Thymus (tissue), 11 donors: ENCODE data around the gene ABRACL. TPM values are rescaled to one million over a fixed set of nuclear protein-coding genes. Genes with fewer than 3 reads are reported as not detected.
A peak's percentile ranks its signal among the peaks of the same experiment; 100 is the strongest.

Experiments used
- DNase-seq, 9 donors: peaks; one replicate each; pipeline ENCODE4 v3.0.0-alpha.2; 2013; ENCODE audit warnings: low spot score in 9 of 9, low read depth in 6 of 9, missing footprints in 1 of 9
- H3K27ac ChIP-seq, 2 donors: one replicate each; pipeline ENCODE4 v1.5.1; 2013; ENCODE audit warnings: control low read depth in 1 of 2, low read depth in 1 of 2, low read length in 1 of 2, mild to moderate bottlenecking in 1 of 2, moderate library complexity in 1 of 2
- H3K27me3 ChIP-seq, 2 donors: one replicate each; pipeline ENCODE4 v1.5.1; 2013; ENCODE audit warnings: low read length in 1 of 2; ENCODE audit not compliant: control insufficient read depth in 2 of 2, insufficient read depth in 1 of 2
- H3K36me3 ChIP-seq, 2 donors: one replicate each; pipeline ENCODE4 v1.5.1; 2013; ENCODE audit warnings: low read length in 1 of 2, mild to moderate bottlenecking in 1 of 2, moderate library complexity in 1 of 2; ENCODE audit not compliant: control insufficient read depth in 2 of 2, insufficient read depth in 2 of 2
- H3K4me1 ChIP-seq, 2 donors: one replicate each; pipeline ENCODE4 v1.5.1; 2013; ENCODE audit warnings: low read length in 2 of 2; ENCODE audit not compliant: control insufficient read depth in 2 of 2, insufficient read depth in 2 of 2
- H3K4me3 ChIP-seq, 2 donors: one replicate each; pipeline ENCODE4 v1.5.1; 2013; ENCODE audit warnings: low read length in 2 of 2, control low read depth in 1 of 2, mild to moderate bottlenecking in 1 of 2
- H3K9me3 ChIP-seq, 2 donors: one replicate each; pipeline ENCODE4 v1.5.1; 2013; ENCODE audit warnings: low read length in 1 of 2, mild to moderate bottlenecking in 1 of 2; ENCODE audit not compliant: control insufficient read depth in 2 of 2, insufficient read depth in 1 of 2
- WGBS: extraction: QIAGEN DNeasy Blood & Tissue Kit; methylation state at CpG from one replicate; pipeline ENCODE4 v1.1.7; 2013; 5-methylcytosine and 5-hydroxymethylcytosine counted together
- polyA plus RNA-seq: library from polyadenylated mRNA; stranded (reverse); fragments of 200-250 nt; gene quantifications from one replicate; pipeline ENCODE4 v1.2.3, GENCODE V29; 2013
- total RNA-seq: library from RNA; stranded (reverse); fragments of 120-200 nt; gene quantifications from one replicate; pipeline ENCODE4 v1.2.4, GENCODE V29; 2013
- donor health status: healthy.

Gene ABRACL
- total and polyA plus RNA-seq, 2 donors = 123 to 202 TPM

DNA sequence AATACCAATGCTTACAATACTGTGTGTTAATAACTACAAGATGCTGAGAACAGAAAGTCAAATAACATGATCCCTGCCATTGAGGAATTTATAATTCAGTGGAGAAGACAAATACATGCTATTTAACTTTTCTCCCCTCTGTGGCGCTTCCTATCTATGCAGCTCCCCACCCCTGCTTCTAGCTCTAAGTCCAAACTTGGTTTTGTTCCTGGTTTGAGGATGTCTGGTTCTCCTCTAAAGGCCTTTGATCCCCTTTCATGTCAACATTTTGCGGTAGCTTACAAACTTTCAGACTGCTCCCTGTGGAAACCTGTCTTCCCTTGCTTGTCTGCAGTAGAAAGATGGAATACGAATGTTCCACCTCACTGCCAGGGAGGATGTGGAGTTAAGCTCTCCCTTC, 22.1 kb upstream of the ABRACL start:
- no peak for DNase-seq
- H3K4me1 ChIP-seq = no peaks in the 10 kb centered on the region
- 97% methylated on average over 3 of the region's 3 CpGs for WGBS

DNA sequence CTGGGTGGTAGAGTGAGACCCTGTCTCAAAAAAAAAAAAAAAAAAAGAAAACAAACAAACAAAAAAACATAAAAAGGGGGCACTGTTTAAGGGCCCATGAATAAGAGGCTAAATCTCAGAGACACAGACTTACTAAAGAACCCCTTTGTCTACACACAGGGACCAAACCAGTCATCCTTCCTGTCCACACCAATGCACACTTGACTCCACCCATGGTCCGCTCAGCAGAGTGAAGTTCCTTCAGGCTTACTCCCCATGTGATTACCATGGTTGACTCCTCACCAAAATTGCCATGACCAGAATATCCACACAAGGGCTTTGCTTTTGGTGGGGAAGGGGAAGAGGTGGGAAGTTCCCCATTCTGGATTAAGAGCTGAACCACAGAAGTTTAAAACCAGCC, 21.1 kb upstream of the ABRACL start:
- no peak overlapping the region for H3K27ac ChIP-seq
- H3K4me3 ChIP-seq = no peak overlapping the region
- H3K4me1 ChIP-seq = no peaks in the 10 kb centered on the region
- no peaks in the 10 kb centered on the region for H3K9me3 ChIP-seq
- H3K36me3 ChIP-seq = no peaks in the 10 kb centered on the region
- H3K27me3 ChIP-seq = no peaks in the 10 kb centered on the region
- 98% methylated on average over 1 of the region's 1 CpG for WGBS
- DNase-seq = no peak

More for the DNA sequence above, 22.1 kb upstream of the ABRACL start:
- H3K36me3 ChIP-seq = no peaks in the 10 kb centered on the region
- no peaks in the 10 kb centered on the region for H3K27me3 ChIP-seq
- H3K4me3 ChIP-seq = no peak overlapping the region
- H3K27ac ChIP-seq = no peak overlapping the region
- no peaks in the 10 kb centered on the region for H3K9me3 ChIP-seq

DNA sequence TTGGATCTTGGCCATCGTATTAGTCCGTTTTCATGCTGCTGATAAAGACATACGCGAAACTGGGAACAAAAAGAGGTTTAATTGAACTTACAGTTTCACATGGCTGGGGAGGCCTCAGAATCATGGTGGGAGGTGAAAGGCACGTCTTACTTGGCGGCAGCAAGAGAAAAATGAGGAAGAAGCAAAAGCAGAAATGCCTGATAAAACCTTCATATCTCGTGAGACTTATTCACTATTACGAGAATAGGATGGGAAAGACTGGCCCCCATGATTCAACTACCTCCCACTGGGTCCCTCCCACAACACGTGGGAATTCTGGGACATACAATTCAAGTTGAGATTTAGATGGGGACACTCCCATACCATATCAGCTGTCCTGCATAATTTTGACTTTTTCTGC, 20.4 kb upstream of the ABRACL start:
- no peak overlapping the region for H3K4me3 ChIP-seq
- no peaks in the 10 kb centered on the region for H3K4me1 ChIP-seq
- no peak for DNase-seq
- no peaks in the 10 kb centered on the region for H3K27me3 ChIP-seq
- H3K27ac ChIP-seq = no peak overlapping the region
- no peaks in the 10 kb centered on the region for H3K36me3 ChIP-seq
- WGBS = 89% methylated on average over 9 of the region's 9 CpGs
- H3K9me3 ChIP-seq = no peaks in the 10 kb centered on the region

DNA sequence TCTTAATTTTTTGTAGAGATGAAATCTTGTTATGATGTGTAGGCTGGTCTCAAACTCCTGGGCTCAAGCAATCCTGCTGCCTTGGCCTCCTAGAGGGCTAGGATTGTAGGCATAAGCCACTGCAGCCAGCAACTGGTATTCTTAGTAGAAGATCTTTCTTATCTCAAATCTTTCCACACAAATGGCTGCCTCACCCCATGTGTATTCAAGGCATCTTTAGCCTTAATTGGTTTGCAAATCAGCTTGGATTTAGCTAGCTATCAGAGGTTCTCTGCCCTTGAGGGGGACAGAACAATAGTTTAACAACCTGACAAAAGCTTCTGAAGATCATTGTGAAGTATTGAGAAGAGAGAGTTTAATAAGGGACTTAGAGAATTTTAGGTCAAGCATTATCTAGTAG, 17.9 kb upstream of the ABRACL start:
- H3K36me3 ChIP-seq = no peaks in the 10 kb centered on the region
- H3K27me3 ChIP-seq = no peaks in the 10 kb centered on the region
- no peak for DNase-seq
- H3K9me3 ChIP-seq = no peaks in the 10 kb centered on the region
- no peak overlapping the region for H3K4me3 ChIP-seq
- no peak overlapping the region for H3K27ac ChIP-seq
- no peaks in the 10 kb centered on the region for H3K4me1 ChIP-seq

DNA sequence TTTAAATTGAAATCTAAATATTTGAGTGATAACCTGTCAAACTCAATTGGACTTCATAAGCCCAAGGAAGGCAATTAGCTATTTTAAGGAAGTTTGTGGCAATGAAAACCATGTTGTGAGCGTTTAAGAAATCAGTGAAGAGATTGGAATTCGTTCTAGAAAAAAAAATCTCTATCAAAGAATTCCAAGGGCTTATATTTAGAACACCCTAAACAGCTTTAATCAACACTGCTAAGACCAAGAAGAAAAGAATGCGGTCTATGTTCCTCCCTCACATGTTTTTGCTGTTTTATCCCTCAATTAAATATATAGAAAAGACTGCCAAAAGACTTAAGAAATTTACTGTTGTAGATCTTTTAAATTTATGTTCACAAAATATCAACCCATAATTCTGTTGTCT, 16.6 kb upstream of the ABRACL start:
- 95% methylated on average over 3 of the region's 3 CpGs for WGBS
- Histone ChIP-seq H3K27ac (no peak overlapping the region), H3K4me3 (no peak overlapping the region)

DNA sequence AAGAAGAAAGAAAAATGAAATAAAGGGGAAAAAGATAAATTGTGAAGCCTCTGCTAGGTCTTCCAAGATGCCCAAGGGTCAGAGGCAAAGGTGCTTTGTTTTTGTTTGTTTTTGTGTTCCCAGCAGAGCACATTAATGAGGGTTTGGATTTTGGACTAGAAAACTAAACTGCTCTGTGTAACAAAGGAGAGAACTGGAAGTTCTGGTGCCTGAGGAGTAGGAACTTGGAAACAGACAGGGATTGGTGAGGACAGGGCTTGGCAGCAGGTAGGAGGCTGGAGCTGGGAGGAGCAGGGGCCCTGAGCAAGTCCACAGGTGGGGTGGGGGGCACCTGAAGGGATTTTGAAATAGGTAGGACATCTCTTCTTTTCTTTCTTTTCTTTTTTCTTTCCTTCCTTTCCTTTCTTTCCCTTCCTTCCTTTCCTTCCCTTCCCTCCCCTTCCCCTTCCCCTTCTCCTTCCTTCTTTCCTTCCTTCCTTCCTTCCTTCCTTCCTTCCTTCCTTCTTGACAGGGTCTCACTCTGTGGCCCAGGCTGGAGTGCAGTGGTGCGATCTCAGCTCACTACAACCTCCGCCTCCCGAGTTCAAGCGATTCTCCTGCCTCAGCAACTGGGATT, 15.3 kb upstream of the ABRACL start:
- H3K4me3 ChIP-seq = no peak overlapping the region
- H3K9me3 ChIP-seq = no peaks in the 10 kb centered on the region
- no peak overlapping the region for H3K27ac ChIP-seq
- no peaks in the 10 kb centered on the region for H3K27me3 ChIP-seq
- no peaks in the 10 kb centered on the region for H3K36me3 ChIP-seq
- no peaks in the 10 kb centered on the region for H3K4me1 ChIP-seq
- WGBS = 97% methylated on average over 4 of the region's 4 CpGs
- DNase-seq = no peak

More for the DNA sequence above, 16.6 kb upstream of the ABRACL start:
- H3K36me3 ChIP-seq = no peaks in the 10 kb centered on the region
- no peak for DNase-seq
- no peaks in the 10 kb centered on the region for H3K4me1 ChIP-seq
- no peaks in the 10 kb centered on the region for H3K9me3 ChIP-seq
- H3K27me3 ChIP-seq = no peaks in the 10 kb centered on the region

DNA sequence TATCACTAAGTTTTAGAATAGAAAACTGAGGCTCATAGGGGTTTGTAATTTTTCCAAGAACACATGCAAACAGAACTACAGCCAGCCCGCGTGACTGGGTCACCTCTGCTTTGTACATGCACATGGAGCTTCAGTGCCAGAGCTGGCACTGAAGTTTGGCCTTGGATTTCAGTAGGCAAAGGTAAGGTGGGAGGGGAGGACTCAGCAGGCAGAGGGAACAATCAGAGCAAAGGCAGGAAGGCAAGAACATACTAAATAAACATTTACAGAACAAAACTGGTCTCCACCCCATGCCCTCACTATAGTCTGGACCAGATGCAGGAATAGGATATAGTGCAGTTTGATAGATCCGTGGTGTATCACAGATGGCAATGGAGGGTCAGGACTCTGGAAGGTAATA, 13.6 kb upstream of the ABRACL start:
- Histone ChIP-seq H3K9me3 (no peaks in the 10 kb centered on the region), H3K36me3 (no peaks in the 10 kb centered on the region), H3K4me3 (no peak overlapping the region), H3K27ac (no peak overlapping the region), H3K27me3 (no peaks in the 10 kb centered on the region), H3K4me1 (no peaks in the 10 kb centered on the region)
- no peak for DNase-seq
- WGBS = 98% methylated on average over 3 of the region's 3 CpGs

DNA sequence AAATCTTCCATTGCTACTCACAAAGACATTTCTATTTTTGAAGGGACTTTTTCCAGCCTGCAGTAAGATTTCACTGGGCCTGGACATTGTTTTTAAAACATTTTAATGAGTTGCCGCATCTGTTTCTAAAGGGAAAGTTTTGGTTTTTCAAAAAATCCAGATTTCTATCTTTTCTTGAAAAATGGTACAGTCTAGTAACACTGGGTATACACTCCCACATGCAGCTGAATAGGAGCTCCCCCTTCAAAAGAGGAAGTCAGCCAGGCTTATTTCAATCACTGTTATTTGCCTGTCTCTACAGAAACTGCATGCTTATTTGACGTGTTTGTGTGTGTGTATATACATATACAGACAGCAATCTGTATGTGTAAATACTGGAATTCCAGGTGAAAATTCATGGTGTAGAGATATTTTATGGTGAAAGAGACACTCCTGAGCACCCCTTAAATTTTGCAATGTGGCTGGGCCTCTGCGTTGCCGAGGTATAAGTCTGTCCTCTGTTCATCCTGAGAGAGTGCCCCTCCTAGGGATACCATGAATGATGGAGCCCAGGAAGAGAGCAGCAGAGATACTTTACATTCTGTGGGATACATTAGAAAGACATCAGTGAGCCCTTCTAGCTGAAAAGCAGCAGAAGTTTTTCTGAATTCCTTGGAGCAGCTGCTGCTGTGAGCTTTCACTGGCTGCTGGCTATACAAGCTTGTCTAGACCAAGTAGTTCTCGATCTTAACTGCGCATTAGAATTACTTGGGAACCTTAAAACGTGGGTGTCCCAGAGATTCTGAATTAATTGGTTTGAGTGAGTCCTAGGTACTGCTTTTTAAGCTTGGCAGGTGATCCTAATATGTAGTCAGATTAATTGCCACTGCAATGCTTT, 12.0 kb upstream of the ABRACL start:
- Histone ChIP-seq H3K27me3 (no peaks in the 10 kb centered on the region), H3K27ac (no peak overlapping the region), H3K36me3 (no peaks in the 10 kb centered on the region), H3K4me3 (no peak overlapping the region), H3K9me3 (no peaks in the 10 kb centered on the region), H3K4me1 (no peaks in the 10 kb centered on the region)
- WGBS = 81% methylated on average over 7 of the region's 7 CpGs
- DNase-seq = peak in 2 of 9 donors; percentile 16 to 46

DNA sequence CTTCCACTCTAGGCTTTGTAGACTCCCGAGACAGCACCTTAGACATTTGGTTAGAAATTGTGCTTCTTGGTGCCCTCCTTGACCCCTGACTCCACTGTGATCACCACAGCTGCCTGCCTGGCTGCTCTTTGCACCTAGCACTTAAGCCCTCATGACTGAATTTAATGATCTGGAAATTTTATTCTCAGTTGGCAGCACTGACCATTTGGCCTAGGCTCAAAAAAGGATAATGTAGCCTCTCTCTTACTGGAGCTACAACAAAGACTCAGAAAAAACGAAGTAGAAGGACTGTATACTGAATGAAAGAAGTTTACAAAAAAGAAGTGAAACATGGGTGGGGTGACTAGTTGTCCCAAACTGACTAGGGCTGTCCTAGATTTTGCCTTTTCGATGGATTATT, 11.3 kb upstream of the ABRACL start:
- Histone ChIP-seq H3K4me3 (no peak overlapping the region), H3K9me3 (no peaks in the 10 kb centered on the region), H3K27ac (no peak overlapping the region), H3K27me3 (no peaks in the 10 kb centered on the region), H3K36me3 (no peaks in the 10 kb centered on the region), H3K4me1 (no peaks in the 10 kb centered on the region)
- DNase-seq = no peak
- WGBS = 97% methylated on average over 3 of the region's 3 CpGs
